Smooth muscle cell of the brain vasculature (primary cell): ENCODE measurements around the gene AKAP6.
"Not testable (repeated sequence)": the region's sequence is repeated elsewhere in the genome, so short reads cannot be mapped to it uniquely, and the experiment has no call there.

Source experiments
- DNase-seq: peaks from one replicate; pipeline ENCODE4 v3.0.0-alpha.2; 2012; ENCODE audit warnings: low read depth, low spot score

Gene AKAP6

GRCh38 chr14:32578181-32578580, 249.1 kb downstream of the AKAP6 start:
- no peak for DNase-seq

DNA sequence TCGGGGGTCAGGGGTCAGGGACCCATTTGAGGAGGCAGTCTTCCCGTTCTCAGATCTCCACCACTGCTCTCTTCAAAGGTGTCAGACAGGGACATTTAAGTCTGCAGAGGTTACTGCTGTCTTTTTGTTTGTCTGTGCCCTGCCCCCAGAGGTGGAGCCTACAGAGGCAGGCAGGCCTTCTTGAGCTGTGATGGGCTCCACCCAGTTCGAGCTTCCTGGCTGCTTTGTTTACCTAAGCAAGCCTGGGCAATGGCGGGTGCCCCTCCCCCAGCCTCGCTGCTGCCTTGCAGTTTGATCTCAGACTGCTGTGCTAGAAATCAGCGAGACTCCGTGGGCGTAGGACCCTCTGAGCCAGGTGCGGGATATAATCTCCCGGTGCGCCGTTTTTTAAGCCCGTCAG, 254.3 kb downstream of the AKAP6 start:
- not testable (repeated sequence) for DNase-seq

DNA sequence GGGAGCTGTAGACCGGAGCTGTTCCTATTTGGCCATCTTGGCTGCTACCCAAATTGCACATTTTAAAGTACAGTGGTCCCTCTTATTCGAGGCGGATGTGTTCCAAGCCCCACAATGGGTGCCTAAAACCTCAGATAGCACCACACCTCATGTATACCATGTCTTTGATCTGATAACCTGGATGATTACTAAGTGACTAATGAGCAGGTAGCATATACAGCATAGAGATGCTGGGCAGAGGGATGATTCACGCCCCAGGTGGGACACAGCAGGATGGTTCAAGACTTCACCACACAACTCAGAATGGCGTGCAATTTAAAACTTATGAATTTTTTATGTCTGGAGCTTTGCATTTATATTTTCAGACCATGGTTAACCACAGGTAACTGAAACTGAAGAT, 255.0 kb downstream of the AKAP6 start:
- no peak for DNase-seq

DNA sequence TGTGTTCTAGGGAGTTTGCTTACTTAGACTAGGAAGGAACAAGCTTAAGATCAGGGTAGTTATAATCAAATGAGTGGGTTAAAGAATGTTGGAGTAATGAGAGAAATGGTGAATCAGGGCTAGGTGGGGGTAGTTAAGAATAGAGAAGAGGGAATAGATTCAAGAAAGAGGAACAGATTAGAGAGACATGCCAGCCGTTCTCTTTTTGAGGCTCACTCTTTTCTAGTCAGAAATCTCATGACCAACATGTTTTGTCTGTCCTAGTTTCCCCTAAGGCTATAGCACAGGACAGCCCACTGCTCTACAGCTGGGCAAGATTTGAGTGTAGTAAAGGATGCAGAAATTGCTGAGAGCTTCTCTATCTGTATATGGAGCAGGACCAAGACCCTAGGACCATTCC, 258.4 kb downstream of the AKAP6 start:
- no peak for DNase-seq

DNA sequence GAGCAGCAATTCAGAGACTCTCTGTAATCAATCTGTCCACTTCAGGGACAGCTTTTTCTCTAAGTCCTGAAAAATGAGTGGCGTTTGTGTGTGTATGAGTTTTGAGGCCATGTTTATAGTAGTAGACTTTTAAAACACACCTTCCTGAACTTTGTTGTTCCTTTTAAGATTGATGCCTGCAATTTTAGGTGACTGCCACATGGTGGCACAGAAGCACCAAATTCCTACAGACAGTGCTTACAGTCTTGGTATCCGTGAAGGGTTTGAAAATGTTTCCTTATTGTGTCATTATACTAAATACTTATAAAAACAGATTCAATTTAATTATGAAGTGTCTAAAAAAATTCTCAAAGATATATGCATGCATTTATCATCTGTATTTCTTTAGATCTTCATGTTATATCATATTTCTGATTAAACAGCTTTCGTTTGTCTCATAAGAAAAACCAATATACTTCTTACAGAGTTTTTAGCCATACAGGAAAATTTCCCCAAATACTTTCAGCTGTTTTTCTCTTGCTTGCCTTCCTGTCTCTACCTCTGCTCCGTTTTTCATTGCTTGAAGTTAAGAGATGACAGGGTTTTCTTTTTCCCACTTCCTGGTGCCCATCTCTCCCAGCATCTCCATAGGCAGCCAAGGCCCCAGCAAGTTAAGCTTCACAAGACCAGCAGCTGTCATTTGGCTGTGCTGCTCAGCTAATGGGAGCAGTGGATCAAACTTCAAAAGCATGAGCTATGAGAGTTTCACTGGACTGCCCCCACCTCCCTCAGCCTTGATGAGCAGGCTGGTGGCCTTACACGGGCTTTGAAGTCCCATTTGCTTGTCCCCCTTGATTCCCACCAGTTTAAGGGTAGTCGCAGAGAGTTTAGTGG, 259.6 kb downstream of the AKAP6 start:
- DNase-seq: no peak

GRCh38 chr14:32590157-32590556, 261.1 kb downstream of the AKAP6 start:
- DNase-seq: no peak

DNA sequence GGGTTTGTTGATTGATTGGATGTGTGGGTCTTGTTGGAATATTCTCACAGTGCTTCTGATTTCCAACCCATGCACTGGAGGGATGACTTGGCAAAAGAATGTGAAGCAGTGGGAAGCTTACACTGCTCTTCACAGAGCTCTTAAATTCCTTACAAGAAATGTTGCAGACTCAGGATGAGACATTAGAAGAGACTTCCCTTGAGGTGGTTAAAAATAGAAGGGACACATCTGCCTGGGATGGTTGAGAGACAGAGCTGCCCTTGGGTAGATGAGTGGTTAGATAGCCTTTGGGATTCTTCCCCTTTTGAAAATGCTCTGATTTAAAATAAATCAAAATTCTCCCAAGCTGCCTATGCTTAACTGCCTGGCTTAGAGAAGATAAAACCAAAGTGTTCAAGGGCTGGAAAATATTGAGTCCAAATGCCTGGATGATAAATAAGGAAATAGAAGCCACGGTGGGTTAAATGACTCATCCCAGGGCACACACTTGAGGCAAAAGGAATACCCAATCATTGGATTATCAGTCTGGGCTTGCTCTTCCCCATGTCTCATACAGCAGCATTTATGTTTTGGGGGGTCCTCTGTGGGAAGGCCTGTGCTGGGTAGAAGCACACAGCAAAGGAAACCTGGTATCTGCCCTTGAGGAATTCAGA, 264.3 kb downstream of the AKAP6 start:
- DNase-seq: no peak

GRCh38 chr14:32594766-32595165, 265.7 kb downstream of the AKAP6 start:
- no peak for DNase-seq

GRCh38 chr14:32595497-32595896, 266.4 kb downstream of the AKAP6 start:
- no peak for DNase-seq

GRCh38 chr14:32596390-32596789, 267.3 kb downstream of the AKAP6 start:
- no peak for DNase-seq

DNA sequence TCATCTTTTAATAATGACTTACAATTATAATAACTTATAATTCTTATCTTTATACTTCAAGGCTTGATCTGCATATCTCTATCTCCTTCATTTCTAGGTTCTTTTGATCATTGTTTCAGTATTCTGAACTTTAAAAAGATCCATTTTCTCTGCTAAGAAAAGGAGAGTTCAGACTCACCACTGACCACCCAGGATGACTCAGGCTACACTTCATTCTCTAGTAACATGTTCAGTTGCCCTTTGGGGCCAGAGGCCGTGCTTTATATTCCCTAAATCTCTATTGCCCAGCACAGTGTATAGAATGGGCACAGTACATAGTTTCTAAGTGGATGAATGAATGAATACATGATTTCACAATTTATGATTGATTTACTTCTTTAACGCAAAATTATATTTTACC, 268.7 kb downstream of the AKAP6 start:
- no peak for DNase-seq

GRCh38 chr14:32601069-32601468, 272.0 kb downstream of the AKAP6 start:
- no peak for DNase-seq

- DNase-seq: no peak
Measured at GRCh38 chr14:32601906-32602305, 272.8 kb downstream of the AKAP6 start.

- DNase-seq: no peak
Measured at GRCh38 chr14:32602699-32603098, 273.6 kb downstream of the AKAP6 start.

- no peak for DNase-seq
Measured at GRCh38 chr14:32603992-32604565, 275.0 kb downstream of the AKAP6 start.

DNA sequence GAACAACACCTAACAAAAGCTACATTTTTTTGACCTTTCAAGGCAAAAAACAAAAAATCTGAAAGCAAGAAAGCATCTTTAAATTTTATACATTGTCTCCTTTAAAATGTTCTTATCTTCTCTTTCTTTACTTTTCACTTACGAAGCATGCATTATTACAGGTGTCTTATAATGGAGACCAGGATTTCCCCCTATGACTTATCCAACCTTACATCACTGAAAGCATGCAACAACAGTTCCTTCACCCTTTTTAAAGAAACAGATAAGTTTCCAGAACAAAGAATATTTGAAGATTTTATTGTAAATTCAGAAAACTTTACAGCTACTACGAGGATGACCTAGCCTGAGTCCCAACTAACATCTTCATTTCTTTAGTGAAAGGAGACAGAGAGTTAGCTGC, 277.2 kb downstream of the AKAP6 start:
- DNase-seq: no peak

DNA sequence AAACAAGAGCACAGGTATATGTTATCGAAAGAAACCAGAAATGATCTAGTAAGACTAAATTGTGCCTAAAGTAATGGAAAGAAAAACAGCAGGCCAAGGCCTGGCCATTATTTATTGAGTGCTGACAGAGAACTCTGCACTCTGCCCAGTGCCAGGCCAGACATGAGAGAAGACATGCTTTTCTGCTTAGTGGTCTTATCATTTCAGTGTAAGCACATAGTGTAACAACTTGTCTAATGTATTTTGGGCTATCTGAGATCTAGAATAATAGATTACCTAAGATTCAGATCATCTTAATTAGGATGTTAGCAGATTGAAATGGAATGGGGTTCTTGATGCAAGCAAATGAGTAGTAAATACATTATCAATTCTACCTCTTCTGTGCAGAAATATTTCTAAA, 278.3 kb downstream of the AKAP6 start:
- no peak for DNase-seq

DNA sequence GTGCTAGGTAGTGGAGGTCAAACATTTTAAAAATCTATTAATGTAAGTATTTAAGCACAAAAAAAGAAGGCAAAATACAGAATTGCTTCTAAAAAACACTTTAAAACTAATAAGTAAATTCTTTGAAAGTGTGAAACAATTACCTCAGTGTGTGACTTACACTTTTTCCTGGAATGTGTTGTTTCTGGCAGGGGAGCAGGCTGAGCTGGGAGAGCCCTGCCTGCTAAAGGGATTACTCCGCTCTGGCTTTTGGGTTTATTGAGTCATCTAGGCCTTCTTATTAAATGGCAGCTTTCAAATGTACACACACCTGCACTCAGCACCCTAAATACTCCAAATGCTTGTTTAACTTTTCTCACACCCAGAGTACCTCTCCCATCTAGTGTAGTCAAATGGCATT, 279.8 kb downstream of the AKAP6 start:
- DNase-seq: no peak

- no peak for DNase-seq
Measured at GRCh38 chr14:32609388-32609787, 280.3 kb downstream of the AKAP6 start.

GRCh38 chr14:32611752-32612151, 282.7 kb downstream of the AKAP6 start:
- DNase-seq: no peak

DNA sequence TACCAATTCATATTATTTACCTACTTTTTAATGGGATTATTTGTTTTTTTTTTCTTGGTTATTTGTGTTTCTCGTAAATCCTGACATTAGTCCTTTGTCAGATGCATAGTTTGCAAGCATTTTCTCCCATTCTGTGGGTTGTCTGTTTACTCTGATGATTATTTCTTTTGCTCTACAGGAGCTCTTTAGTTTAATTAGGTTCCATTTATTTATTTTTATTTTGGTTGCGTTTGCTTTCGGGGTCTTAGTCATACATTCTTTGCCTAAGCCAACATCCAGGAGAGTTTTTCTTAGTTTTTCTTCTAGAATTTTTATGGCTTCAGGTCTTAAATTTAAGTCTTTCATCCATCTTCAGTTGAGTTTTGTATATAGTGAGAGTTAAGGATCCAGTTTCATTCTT, 289.9 kb downstream of the AKAP6 start:
- DNase-seq: no peak

GRCh38 chr14:32620303-32620702, 291.2 kb downstream of the AKAP6 start:
- no peak for DNase-seq

GRCh38 chr14:32620724-32621123, 291.6 kb downstream of the AKAP6 start:
- DNase-seq: no peak
